GM21529 (cell line): Measurements from ENCODE around the gene CFAP61.

ENCODE experiments used
- ATAC-seq: cut with Tn5 transposase; IDR thresholded peaks from one replicate; pipeline ENCODE4 v1.9.1; 2021; ENCODE audit not compliant: unreplicated experiment

The CFAP61 gene

GRCh38 chr20:20150241-20150640 is 97.9 kb downstream of the CFAP61 start:
- no peak for ATAC-seq

- no peak for ATAC-seq
Observed at GRCh38 chr20:20160520-20160919, 108.2 kb downstream of the CFAP61 start.

- no peak for ATAC-seq
Observed at GRCh38 chr20:20161611-20162010, 109.3 kb downstream of the CFAP61 start.

GRCh38 chr20:20167698-20168097 is 115.4 kb downstream of the CFAP61 start:
- no peak for ATAC-seq

- ATAC-seq, result no peak
Observed at GRCh38 chr20:20173254-20173653, 120.9 kb downstream of the CFAP61 start.

- no peak for ATAC-seq
Observed at GRCh38 chr20:20174089-20174835, 121.9 kb downstream of the CFAP61 start.

GRCh38 chr20:20181322-20181721 is 129.0 kb downstream of the CFAP61 start:
- ATAC-seq, result no peak

DNA sequence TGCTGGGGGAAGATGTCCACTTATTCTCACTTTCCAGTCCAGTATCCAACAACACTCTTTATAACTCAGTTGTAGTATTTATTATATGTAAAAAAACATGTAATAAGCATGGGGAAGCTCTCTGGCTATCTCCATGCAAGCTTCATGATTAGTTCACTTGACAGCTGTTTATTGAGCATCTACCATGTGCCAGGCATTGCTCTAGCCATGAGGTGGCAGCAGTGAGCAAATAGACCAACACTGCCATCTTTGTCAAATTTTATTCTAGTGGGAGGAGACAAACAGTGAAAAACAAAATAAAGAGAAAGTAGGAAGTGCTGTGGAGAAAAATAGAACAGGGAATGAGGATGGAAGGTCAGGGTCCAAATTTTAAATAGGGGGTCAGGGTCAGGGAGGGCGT is 131.8 kb downstream of the CFAP61 start:
- no peak for ATAC-seq

DNA sequence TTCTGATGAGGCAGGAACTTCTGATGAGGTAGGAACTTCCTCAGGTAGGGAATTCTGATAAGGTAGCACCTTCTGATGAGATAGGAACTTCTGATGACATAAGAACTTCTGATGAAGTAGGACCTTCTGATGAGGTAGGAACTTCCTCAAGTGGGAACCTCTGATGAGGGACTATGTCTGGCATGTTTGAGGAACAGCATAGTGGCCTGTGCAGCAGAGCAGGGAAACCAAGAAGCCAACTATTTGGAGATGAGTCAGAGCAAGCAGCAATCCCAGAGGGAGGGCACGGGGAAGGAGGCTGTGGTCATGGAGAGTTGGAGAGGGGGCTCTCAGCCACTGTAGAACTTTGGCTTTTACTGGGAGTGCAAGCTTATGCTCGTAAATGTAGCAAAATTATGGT is 132.4 kb downstream of the CFAP61 start:
- ATAC-seq, result no peak

- no peak for ATAC-seq
Observed at GRCh38 chr20:20188647-20189046, 136.3 kb downstream of the CFAP61 start.

DNA sequence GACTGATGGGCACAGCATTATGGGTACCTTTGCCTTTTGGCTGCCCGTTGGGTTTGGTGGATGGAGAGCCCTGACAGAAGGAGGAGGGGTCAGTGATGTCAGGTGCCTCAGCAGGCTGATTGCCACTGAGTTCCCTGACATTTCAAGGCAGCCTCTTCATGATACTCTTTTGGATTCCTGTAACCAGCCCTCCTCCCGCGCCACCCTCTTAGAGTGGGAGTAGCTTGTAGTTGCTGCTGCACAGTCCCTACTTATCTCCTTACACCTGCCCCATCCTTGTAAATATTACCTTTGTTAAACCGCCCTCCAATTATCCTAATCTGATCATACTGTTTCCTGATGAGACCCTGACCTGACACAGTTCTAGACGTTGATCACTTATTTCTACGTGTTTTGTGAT is 140.0 kb downstream of the CFAP61 start:
- no peak for ATAC-seq

- ATAC-seq, result no peak
Observed at GRCh38 chr20:20195021-20195705, 142.8 kb downstream of the CFAP61 start.

GRCh38 chr20:20196610-20197009 is 144.3 kb downstream of the CFAP61 start:
- no peak for ATAC-seq

- ATAC-seq, result no peak
Observed at GRCh38 chr20:20198011-20198410, 145.7 kb downstream of the CFAP61 start.

DNA sequence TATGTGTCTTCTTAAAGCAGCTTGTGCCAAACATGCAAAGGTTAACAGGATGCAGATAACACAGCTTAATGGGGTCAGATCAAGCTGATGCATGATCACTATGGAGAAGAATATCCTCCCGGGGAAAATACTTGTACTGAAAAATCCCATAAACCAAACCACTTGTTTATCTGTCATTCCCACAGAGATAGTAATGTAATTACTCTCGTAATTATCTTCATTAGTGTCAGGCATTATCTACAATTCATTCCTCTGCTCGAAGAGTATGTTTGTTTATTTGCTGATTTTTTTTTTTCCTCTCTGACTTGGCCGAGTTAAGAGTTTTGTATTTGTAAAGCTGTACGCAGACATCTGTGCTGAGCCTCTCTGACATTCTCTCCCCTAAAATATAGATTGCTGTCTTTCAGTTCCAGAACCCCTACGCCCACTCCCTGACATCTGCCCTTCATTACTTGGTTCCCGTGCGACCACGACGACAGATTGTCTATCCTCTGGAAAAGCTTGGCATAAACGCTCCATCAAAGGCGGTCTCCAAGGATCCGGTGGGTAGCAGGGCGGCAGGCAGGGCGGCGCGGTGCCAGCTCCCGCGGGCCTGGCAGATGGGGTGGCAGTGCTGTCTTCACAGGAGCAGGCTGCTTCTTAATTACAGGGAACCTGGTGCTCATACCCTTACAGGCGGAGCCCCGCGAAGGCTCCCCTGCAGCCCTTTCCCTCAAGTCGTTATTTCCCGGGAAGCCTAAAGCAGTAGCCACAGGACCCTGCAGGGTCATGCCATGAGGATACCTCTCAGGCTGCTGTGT is 147.2 kb downstream of the CFAP61 start:
- ATAC-seq, result no peak

- no peak for ATAC-seq
Observed at GRCh38 chr20:20201124-20201523, 148.8 kb downstream of the CFAP61 start.

GRCh38 chr20:20201639-20202038 is 149.3 kb downstream of the CFAP61 start:
- ATAC-seq, result no peak

- no peak for ATAC-seq
Observed at GRCh38 chr20:20202768-20203167, 150.4 kb downstream of the CFAP61 start.

DNA sequence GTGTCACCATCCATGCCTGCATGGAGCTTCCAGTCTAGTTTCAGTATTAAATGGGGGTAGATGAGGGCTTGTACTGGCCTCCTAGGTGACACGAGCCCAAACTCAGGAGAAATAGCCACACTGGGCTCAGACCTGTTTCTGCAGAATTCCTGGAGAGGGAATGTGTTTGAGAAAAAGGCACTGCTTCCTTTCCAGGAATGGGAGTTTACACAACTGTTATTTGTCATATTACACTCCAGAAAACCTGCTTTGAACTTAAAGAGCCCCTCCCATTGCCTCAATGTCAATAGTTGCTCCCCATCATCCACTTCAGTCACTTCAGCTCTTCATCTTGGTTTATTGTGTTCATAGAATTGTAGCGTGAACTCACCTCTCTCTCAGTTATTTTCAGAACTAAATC is 151.5 kb downstream of the CFAP61 start:
- no peak for ATAC-seq

GRCh38 chr20:20204256-20204655 is 151.9 kb downstream of the CFAP61 start:
- no peak for ATAC-seq

DNA sequence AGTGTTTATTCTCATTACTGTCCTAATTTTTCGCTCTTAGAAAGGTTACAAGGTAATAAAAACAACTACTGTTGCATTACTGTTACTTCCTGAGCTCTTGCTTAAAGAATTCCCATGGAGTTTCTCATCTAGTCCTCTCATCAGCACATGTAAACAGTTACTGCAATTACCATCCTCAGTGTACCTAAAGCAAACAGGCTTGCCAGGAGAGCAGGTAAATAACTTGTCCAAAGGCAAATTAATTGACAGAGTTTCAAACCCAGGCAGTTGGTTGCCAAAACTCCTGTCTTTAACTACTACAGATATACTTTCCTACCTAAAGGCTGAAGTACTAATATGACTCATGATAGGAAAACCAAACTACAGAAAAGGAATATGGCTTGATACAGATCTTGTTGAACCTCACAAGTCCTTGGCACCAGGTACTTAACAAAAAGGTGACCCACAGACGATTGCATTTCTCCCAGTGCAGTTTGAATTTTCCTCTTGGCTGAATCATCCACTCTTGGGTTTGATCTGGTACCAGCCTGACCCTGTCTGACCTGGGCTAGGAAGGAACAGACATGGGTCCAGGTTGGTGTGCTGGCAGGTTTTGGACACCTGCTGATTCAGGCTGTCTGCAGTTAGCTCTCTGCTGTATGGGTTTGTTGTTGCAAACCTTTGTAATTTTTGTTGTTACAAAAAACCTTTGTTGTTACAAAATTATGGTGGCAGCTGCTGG is 153.0 kb downstream of the CFAP61 start:
- ATAC-seq, result no peak
